HepG2 (cell line): ENCODE results near the gene MAPK8IP3. TPM values are rescaled to one million over a fixed set of nuclear protein-coding genes. Genes with fewer than 3 reads are reported as not detected.
A peak's percentile ranks its signal among the peaks of the same experiment; 100 is the strongest.

ENCODE experiments used
- ATAC-seq: fragments of 200-7000 bp; cut with Tn5 transposase; 3 replicates; pipeline ENCODE4 v1.9.1; 2020; ENCODE audit warnings: mild to moderate bottlenecking, moderate library complexity
- BruUV-seq: library from RNA; stranded (reverse); fragments of 400-500 nt; replicated peaks from 2 replicates; lab custom pipeline; 2021; lab: Mats Ljungman, UMichigan
- CTCF ChIA-PET: fragments of 300-600 bp; formaldehyde crosslinking; extraction: SDS; loops from one replicate; lab custom pipeline; 2021; ENCODE audit warnings: low total read pairs, inconsistent platforms, low intra/inter-chr PET ratio; lab: Yijun Ruan, JAX
- POLR2A ChIA-PET: fragments of 350-600 bp; sonication (Branson Sonifier 250); formaldehyde crosslinking; loops from one replicate; lab custom pipeline; 2020; ENCODE audit warnings: antibody characterized with exemption, inconsistent platforms; lab: Yijun Ruan, JAX
- DNase-seq: peaks from one replicate; pipeline ENCODE4 v3.0.0-alpha.2; 2015; ENCODE audit warnings: low spot score
- FAIRE-seq: peaks from 3 replicates; lab custom pipeline; 2011; peaks lifted over from hg19 to GRCh38; lab: Jason Lieb, UNC
- H2AFZ ChIP-seq: one replicate; pipeline ENCODE4 v1.6.1; 2011; ENCODE audit warnings: low read length, inconsistent platforms
- H3K27ac ChIP-seq: fragments of 300-600 bp; 3 replicates; pipeline ENCODE4 v1.8.0; 2011; ENCODE audit warnings: mixed run types, mild to moderate bottlenecking, mixed read lengths, low read length, inconsistent platforms; ENCODE audit not compliant: insufficient read depth; ENCODE audit errors: extremely low read length
- H3K27me3 ChIP-seq, 2 experiments: fragments of 200-600 bp in 1 of 2; 2 replicates in 1 of 2; 3 replicates in 1 of 2; pipeline versions ENCODE4 v1.6.0 to v1.8.0; 2011; ENCODE audit warnings: low read length in 2 of 2, mild to moderate bottlenecking in 2 of 2, moderate library complexity in 2 of 2, inconsistent platforms in 1 of 2; ENCODE audit not compliant: insufficient read depth in 2 of 2, control insufficient read depth in 1 of 2
- H3K36me3 ChIP-seq, 2 experiments: fragments of 200-600 bp in 1 of 2; replicated peaks in 1 of 2; 2 replicates in 1 of 2; 3 replicates in 1 of 2; pipeline versions ENCODE4 v1.5.1 to v1.8.0; 2011; ENCODE audit warnings: low read length in 2 of 2, inconsistent platforms in 1 of 2; ENCODE audit not compliant: insufficient read depth in 2 of 2, control insufficient read depth in 1 of 2
- H3K4me1 ChIP-seq: 2 replicates; pipeline ENCODE4 v1.5.1; 2012; ENCODE audit warnings: low read length, inconsistent platforms; ENCODE audit not compliant: insufficient read depth
- H3K4me2 ChIP-seq: 2 replicates; pipeline ENCODE4 v1.6.0; 2011; ENCODE audit warnings: low read depth, low read length, inconsistent platforms
- H3K4me3 ChIP-seq, 3 experiments: fragments of 200-600 bp in 1 of 3; sonication (generic), shearing (Covaris generic) in 1 of 3; replicated peaks in 1 of 3; 2 replicates each; pipeline ENCODE4 v1.5.1; 2011 to 2016; ENCODE audit warnings: low read length in 3 of 3, inconsistent platforms in 2 of 3, low read depth in 2 of 3, mild to moderate bottlenecking in 2 of 3, control low read depth in 1 of 3, mixed read lengths in 1 of 3; ENCODE audit not compliant: insufficient read depth in 1 of 3
- H3K79me2 ChIP-seq: one replicate; pipeline ENCODE4 v1.6.1; 2011; ENCODE audit warnings: low read length, inconsistent platforms; ENCODE audit not compliant: insufficient read depth
- H3K9ac ChIP-seq: 2 replicates; pipeline ENCODE4 v1.6.0; 2011; ENCODE audit warnings: mild to moderate bottlenecking, low read depth, low read length, inconsistent platforms; ENCODE audit not compliant: insufficient read depth
- H3K9me3 ChIP-seq: 2 replicates; pipeline ENCODE4 v1.5.1; 2012; ENCODE audit warnings: mild to moderate bottlenecking, low read length
- H4K20me1 ChIP-seq: 2 replicates; pipeline ENCODE4 v1.6.0; 2011; ENCODE audit warnings: inconsistent platforms, mild to moderate bottlenecking, low read length, moderate library complexity; ENCODE audit not compliant: insufficient read depth
- EHMT2 ChIP-seq: fragments of 200-600 bp; sonication (generic); IDR thresholded peaks from 2 replicates; pipeline ENCODE4 v1.7.0; 2017; ENCODE audit warnings: antibody characterized with exemption, low read depth, low read length, borderline replicate concordance
- HNRNPL ChIP-seq: fragments of 200-400 bp; formaldehyde crosslinking; IDR thresholded peaks from 2 replicates; pipeline ENCODE4 v1.6.1; 2017; ENCODE audit warnings: mild to moderate bottlenecking, low read depth, low read length
- HNRNPLL ChIP-seq: fragments of 200-400 bp; formaldehyde crosslinking; IDR thresholded peaks from 2 replicates; pipeline ENCODE4 v1.6.1; 2017; ENCODE audit warnings: mild to moderate bottlenecking, low read depth, low read length; ENCODE audit not compliant: poor library complexity, severe bottlenecking
- KAT7 ChIP-seq: IDR thresholded peaks from 2 replicates; pipeline ENCODE4 v1.6.1; 2018; ENCODE audit warnings: borderline replicate concordance, missing compliant biosample characterization
- MZF1 ChIP-seq: sonication (generic); formaldehyde crosslinking; IDR thresholded peaks from 2 replicates; pipeline ENCODE4 v1.8.1; 2023; ENCODE audit warnings: mild to moderate bottlenecking, missing genetic modification reagents, borderline replicate concordance
- ZC3H13 ChIP-seq: sonication (generic); formaldehyde crosslinking; IDR thresholded peaks from 2 replicates; pipeline ENCODE4 v1.8.1; 2023; ENCODE audit warnings: mild to moderate bottlenecking, missing genetic modification reagents, moderate library complexity
- ZNF501 ChIP-seq: sonication (generic); formaldehyde crosslinking; IDR thresholded peaks from 2 replicates; pipeline ENCODE4 v1.5.1; 2020; ENCODE audit warnings: mild to moderate bottlenecking, moderate library complexity, missing genetic modification reagents
- ZNF572 ChIP-seq: sonication (generic); formaldehyde crosslinking; IDR thresholded peaks from 2 replicates; pipeline ENCODE4 v1.5.1; 2020; ENCODE audit warnings: mild to moderate bottlenecking, missing genetic modification reagents
- WGBS: methylation state at CpG from one replicate; pipeline ENCODE4 v1.1.6; 2017; ENCODE audit warnings: low lambda C conversion rate; 5-methylcytosine and 5-hydroxymethylcytosine counted together
- in situ Hi-C: cut with HindIII; loops from 2 replicates; pipeline ENCODE4 v1.10.0; 2017; ENCODE audit warnings: low pct_unique_long_range_greater_than_20kb; ENCODE audit not compliant: extremely low pct_ligation_motif_present
- intact Hi-C: fragments of 100-400 bp; cut with micrococcal nuclease; formaldehyde crosslinking; loops from one replicate; pipeline ENCODE4 v1.10.0; 2022; ENCODE audit not compliant: unreplicated experiment
- polyA plus RNA-seq, 8 experiments: library from polyadenylated mRNA; depleted of rRNA in 3 of 8; stranded (reverse) in 7 of 8; unstranded in 1 of 8; fragments of >200 nt; fragmentation: Illumina TruSeq in 4 of 8; extraction: Trizol in 4 of 8; gene quantifications; 2 replicates each; pipeline versions ENCODE4 v1.2.1 to v1.2.3, GENCODE V29; 2011 to 2016; ENCODE audit warnings: low read depth in 4 of 8, missing spikeins in 1 of 8, mixed read lengths in 1 of 8; ENCODE audit not compliant: insufficient read depth in 1 of 8
- total RNA-seq, 5 experiments: library from RNA; depleted of rRNA; stranded (reverse); fragments of >200 nt; fragmentation: Illumina TruSeq; extraction: Trizol; gene quantifications; 2 replicates each; pipeline ENCODE4 v1.2.3, GENCODE V29; 2016; ENCODE audit warnings: low read depth in 1 of 5
- TF ChIP-seq, protein P1 (sequence below): sonication (generic); formaldehyde crosslinking; IDR thresholded peaks from 2 replicates; pipeline ENCODE4 v1.4.0; 2020; ENCODE audit warnings: missing genetic modification reagents
- TF ChIP-seq, protein P2 (sequence below): sonication (generic); formaldehyde crosslinking; IDR thresholded peaks from 2 replicates; pipeline ENCODE4 v1.5.0; 2020; ENCODE audit warnings: missing genetic modification reagents

The MAPK8IP3 gene
- total and polyA plus RNA-seq, 2 of the 13 experiments (the other 11 are each of a cell fraction or from before 2014, with no cell fraction given) = 25.1 to 41.7 TPM

DNA sequence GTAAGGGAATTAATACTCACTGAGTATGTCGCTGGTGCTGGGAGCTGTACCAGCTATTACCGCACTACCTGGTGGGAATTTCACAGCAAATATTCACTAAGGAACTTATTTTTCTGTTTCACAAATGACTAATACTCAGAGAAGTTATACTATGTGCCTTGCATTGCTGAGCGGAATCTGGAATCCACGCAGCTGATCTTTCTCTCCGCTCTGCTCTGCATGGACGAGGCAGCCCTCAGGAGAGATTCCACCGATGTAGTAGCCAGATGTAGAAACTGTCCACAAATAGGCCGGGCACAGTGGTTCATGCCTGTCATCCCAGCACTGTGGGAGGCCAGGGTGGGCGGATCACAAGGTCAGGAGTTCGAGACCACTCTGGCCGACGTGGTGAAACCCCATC lies 48.2 kb downstream of the MAPK8IP3 start:
- WGBS = 93% methylated on average over 12 of the region's 12 CpGs
- no TSS peak for BruUV-seq
- Histone ChIP-seq H3K79me2 (no peaks in the 10 kb centered on the region), H3K27me3 (no peaks in the 10 kb centered on the region), H3K4me2 (no peak overlapping the region), H3K4me3 (no peak overlapping the region), H3K36me3 (peaks cover 10 to 44% of the 10 kb centered on the region in 2 experiments; a peak in 4 of 5 replicates), H3K27ac (no peak overlapping the region), H2AFZ (no peak overlapping the region), H3K9me3 (no peaks in the 10 kb centered on the region), H4K20me1 (no peaks in the 10 kb centered on the region), H3K9ac (no peak overlapping the region), H3K4me1 (peaks cover 10% of the 10 kb centered on the region)
- in situ Hi-C loops (no loop called here), intact Hi-C loops (no loop called here)
- DNase-seq = no peak
- POLR2A ChIA-PET = no interaction called here
- ATAC-seq = no peak
- FAIRE-seq = no peak
- CTCF ChIA-PET = no interaction called here
- TF ChIP-seq KAT7 = no peak
- no peak for TF ChIP-seq ZNF572 (CRISPR knock-in tag)

DNA sequence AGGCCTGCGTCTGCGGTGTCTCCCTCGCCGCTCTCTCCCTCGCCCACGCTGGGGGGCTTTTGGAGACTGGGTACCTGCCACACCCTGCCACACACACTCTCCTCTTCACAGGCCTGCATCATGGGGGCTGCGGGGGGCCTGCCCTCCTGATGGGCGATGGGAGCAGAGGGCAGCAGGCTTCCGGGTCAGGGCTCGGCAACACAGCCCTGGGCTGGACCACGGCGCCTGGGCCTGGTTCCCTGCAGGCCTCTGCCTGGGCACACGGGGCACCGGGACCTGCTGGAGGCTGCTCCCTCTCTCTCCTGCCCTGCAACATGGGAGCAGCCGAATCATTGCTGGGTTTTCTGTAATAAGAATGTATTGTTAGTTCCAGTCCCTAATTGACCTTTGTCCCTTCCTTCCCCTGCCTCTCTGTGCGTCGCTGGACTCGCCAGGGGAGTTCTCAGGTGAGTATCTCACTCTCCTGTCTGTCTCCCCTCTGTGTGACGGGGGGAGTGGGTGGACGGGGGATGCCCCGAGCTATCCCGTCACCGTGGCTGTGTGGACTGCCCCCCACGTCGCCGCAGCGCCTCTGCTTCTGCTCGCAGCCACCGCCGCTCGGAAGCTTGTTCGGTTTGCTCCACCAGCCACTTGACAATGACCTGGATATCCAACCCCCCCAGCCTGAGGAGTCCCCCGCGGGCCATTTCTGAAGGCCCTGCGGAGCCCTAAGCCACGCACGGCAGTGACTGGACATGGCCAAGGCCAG lies 51.9 kb downstream of the MAPK8IP3 start:
- Histone ChIP-seq H3K36me3 (peaks cover 11 to 37% of the 10 kb centered on the region in 2 experiments; a peak in 4 of 5 replicates), H2AFZ (no peak overlapping the region), H3K27ac (no peak overlapping the region), H3K4me3 (no peak overlapping the region), H3K4me1 (peaks cover 10% of the 10 kb centered on the region), H3K27me3 (no peaks in the 10 kb centered on the region), H3K4me2 (no peak overlapping the region), H3K9me3 (no peaks in the 10 kb centered on the region), H3K9ac (no peak overlapping the region), H4K20me1 (no peaks in the 10 kb centered on the region), H3K79me2 (no peaks in the 10 kb centered on the region)
- CTCF ChIA-PET = no interaction called here
- DNase-seq (no peak), FAIRE-seq (no peak), ATAC-seq (peak; percentile 18; the same call in 2 of the 3 replicates)
- BruUV-seq = no TSS peak
- TF ChIP-seq EHMT2 (no peak), MZF1 (CRISPR knock-in tag) (no peak), HNRNPL (peak; percentile 60; the same call in 1 of the 2 replicates), ZNF501 (CRISPR knock-in tag) (no peak), ZC3H13 (no peak), HNRNPLL (peak; percentile 25)
- TF ChIP-seq, protein P1, sequence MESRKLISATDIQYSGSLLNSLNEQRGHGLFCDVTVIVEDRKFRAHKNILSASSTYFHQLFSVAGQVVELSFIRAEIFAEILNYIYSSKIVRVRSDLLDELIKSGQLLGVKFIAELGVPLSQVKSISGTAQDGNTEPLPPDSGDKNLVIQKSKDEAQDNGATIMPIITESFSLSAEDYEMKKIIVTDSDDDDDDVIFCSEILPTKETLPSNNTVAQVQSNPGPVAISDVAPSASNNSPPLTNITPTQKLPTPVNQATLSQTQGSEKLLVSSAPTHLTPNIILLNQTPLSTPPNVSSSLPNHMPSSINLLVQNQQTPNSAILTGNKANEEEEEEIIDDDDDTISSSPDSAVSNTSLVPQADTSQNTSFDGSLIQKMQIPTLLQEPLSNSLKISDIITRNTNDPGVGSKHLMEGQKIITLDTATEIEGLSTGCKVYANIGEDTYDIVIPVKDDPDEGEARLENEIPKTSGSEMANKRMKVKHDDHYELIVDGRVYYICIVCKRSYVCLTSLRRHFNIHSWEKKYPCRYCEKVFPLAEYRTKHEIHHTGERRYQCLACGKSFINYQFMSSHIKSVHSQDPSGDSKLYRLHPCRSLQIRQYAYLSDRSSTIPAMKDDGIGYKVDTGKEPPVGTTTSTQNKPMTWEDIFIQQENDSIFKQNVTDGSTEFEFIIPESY (CRISPR knock-in tag) = peak; percentile 9; the same call in 1 of the 2 replicates
- TF ChIP-seq, protein P2, sequence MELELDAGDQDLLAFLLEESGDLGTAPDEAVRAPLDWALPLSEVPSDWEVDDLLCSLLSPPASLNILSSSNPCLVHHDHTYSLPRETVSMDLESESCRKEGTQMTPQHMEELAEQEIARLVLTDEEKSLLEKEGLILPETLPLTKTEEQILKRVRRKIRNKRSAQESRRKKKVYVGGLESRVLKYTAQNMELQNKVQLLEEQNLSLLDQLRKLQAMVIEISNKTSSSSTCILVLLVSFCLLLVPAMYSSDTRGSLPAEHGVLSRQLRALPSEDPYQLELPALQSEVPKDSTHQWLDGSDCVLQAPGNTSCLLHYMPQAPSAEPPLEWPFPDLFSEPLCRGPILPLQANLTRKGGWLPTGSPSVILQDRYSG (CRISPR knock-in tag) = no peak
- in situ Hi-C loops = no loop called here
- POLR2A ChIA-PET = no interaction called here
- WGBS = 94% methylated on average over 25 of the region's 37 CpGs
- intact Hi-C loops = no loop called here
